ENCODE results near the gene UQCRQ. TPM values are rescaled to one million over a fixed set of nuclear protein-coding genes. Genes with fewer than 3 reads are reported as not detected.

Gene UQCRQ
- total and polyA plus RNA-seq, 9 of the 15 experiments (the other 6 are each of a cell fraction or from before 2014, with no cell fraction given) = 235 to 2,421 (median 883) TPM

- TF ChIP-seq HES1 (IDR thresholded peaks at IDR 0.05; ENCODE audit: low read depth) (no peak), SAFB (IDR thresholded peaks at IDR 0.05; ENCODE audit: borderline replicate concordance, low read depth, low read length) (no peak), ZNF407 (IDR thresholded peaks at IDR 0.05; ENCODE audit: low read depth) (no peak), BACH1 (tag; IDR thresholded peaks at IDR 0.05) (no peak), FOXA1 (IDR thresholded peaks at IDR 0.05; ENCODE audit: borderline replicate concordance) (no peak), KLF10 (CRISPR knock-in tag; IDR thresholded peaks at IDR 0.05) (no peak), POLR2AphosphoS5 (IDR thresholded peaks at IDR 0.05; ENCODE audit: control insufficient read depth, insufficient read depth, low read depth, low read length) (no peak)
Observed at GRCh38 chr5:132886064-132886823, 19.8 kb downstream of the UQCRQ start (continued).
